Lung (tissue), 16 donors: ENCODE results near the gene GID4. TPM values are rescaled to one million over a fixed set of nuclear protein-coding genes. Genes with fewer than 3 reads are reported as not detected.

ENCODE experiments used
- ATAC-seq: fragments of 200-7000 bp; cut with Tn5 transposase; one replicate; pipeline ENCODE4 v1.9.1; 2020; ENCODE audit warnings: moderate number of reproducible peaks; ENCODE audit not compliant: insufficient read depth, low FRiP score
- DNase-seq, 3 donors: peaks; one replicate each; pipeline ENCODE4 v3.0.0-alpha.2; 2013 to 2017
- H3K27ac ChIP-seq, 2 donors: one replicate each; pipeline ENCODE4 v1.5.1; 2013; ENCODE audit warnings: mild to moderate bottlenecking in 2 of 2, moderate library complexity in 2 of 2, control low read depth in 1 of 2, inconsistent platforms in 1 of 2, low read depth in 1 of 2, low read length in 1 of 2
- H3K27me3 ChIP-seq, 3 donors: one replicate each; pipeline ENCODE4 v1.5.1; 2013; ENCODE audit warnings: low read length in 2 of 3; ENCODE audit not compliant: control insufficient read depth in 3 of 3, insufficient read depth in 3 of 3
- H3K36me3 ChIP-seq, 4 donors: one replicate each; pipeline ENCODE4 v1.5.1; 2013; ENCODE audit warnings: low read length in 4 of 4, mild to moderate bottlenecking in 1 of 4, moderate library complexity in 1 of 4; ENCODE audit not compliant: control insufficient read depth in 4 of 4, insufficient read depth in 4 of 4
- H3K4me1 ChIP-seq, 5 donors: one replicate each; pipeline ENCODE4 v1.5.1; 2013; ENCODE audit warnings: low read length in 5 of 5, mild to moderate bottlenecking in 2 of 5, moderate library complexity in 1 of 5; ENCODE audit not compliant: control insufficient read depth in 5 of 5, insufficient read depth in 5 of 5
- H3K4me3 ChIP-seq: one replicate; pipeline ENCODE4 v1.5.1; 2013; ENCODE audit warnings: mild to moderate bottlenecking, control low read depth, moderate library complexity
- H3K9ac ChIP-seq, 2 donors: one replicate each; pipeline ENCODE4 v1.5.1; 2013; ENCODE audit warnings: low read length in 2 of 2, control low read depth in 1 of 2; ENCODE audit not compliant: insufficient read depth in 1 of 2
- H3K9me3 ChIP-seq, 4 donors: one replicate each; pipeline ENCODE4 v1.5.1; 2013; ENCODE audit warnings: low read length in 3 of 4, mild to moderate bottlenecking in 1 of 4, moderate library complexity in 1 of 4; ENCODE audit not compliant: control insufficient read depth in 4 of 4, insufficient read depth in 3 of 4
- WGBS, 2 donors: extraction: QIAGEN DNeasy Blood & Tissue Kit; methylation state at CpG; one replicate each; pipeline ENCODE4 v1.1.7; 2013; 5-methylcytosine and 5-hydroxymethylcytosine counted together
- long read RNA-seq, 5 donors: transcript quantifications; one replicate each; lab custom pipeline, GENCODE V29; 2026
- polyA plus RNA-seq, 2 donors: library from polyadenylated mRNA; stranded (reverse); fragments of 200-250 nt; gene quantifications; one replicate each; pipeline ENCODE4 v1.2.1, GENCODE V29; 2013
- total RNA-seq, 2 donors: library from RNA; depleted of rRNA in 1 of 2; stranded (reverse); fragments of >200 nt in 1 of 2; gene quantifications; one replicate each; pipeline ENCODE4 v1.2.1, GENCODE V29; 2014 to 2021
- TF ChIP-seq, protein P1 (sequence below): IDR thresholded peaks from 2 replicates; pipeline ENCODE4 v1.5.1; 2012; ENCODE audit warnings: mild to moderate bottlenecking; ENCODE audit errors: control extremely low read depth, extremely low read depth
- donor health status: control.
- donor health status: control.
- donor health status: Bipolar disorder and iron deficiency.
- donor health status: healthy.
- donor health status: DM: yes; HTN: yes; CAD: no.

The GID4 gene
- total RNA-seq (1 to 10 TPM; 6.5 to 7.2 TPM), polyA plus RNA-seq (1 to 10 TPM; 3.9 to 4.0 TPM)
- long read RNA-seq, donor 1, full-length matches to known transcripts = 5 of 5 reads
- long read RNA-seq, donor 1, partial matches to known transcripts = 0 of 5 reads
- long read RNA-seq, donor 1, other reads (novel, unspliced or antisense) = 0 of 5 reads
- long read RNA-seq, donor 2, full-length matches to known transcripts = 2 of 2 reads
- long read RNA-seq, donor 2, partial matches to known transcripts = 0 of 2 reads
- long read RNA-seq, donor 2, other reads (novel, unspliced or antisense) = 0 of 2 reads
- long read RNA-seq, donor 3, full-length matches to known transcripts = 4 of 4 reads
- long read RNA-seq, donor 3, partial matches to known transcripts = 0 of 4 reads
- long read RNA-seq, donor 3, other reads (novel, unspliced or antisense) = 0 of 4 reads
- long read RNA-seq, donor 4, full-length matches to known transcripts = 1 of 1 reads
- long read RNA-seq, donor 4, partial matches to known transcripts = 0 of 1 reads
- long read RNA-seq, donor 4, other reads (novel, unspliced or antisense) = 0 of 1 reads
- long read RNA-seq, donor 5, full-length matches to known transcripts = 5 of 5 reads
- long read RNA-seq, donor 5, partial matches to known transcripts = 0 of 5 reads
- long read RNA-seq, donor 5, other reads (novel, unspliced or antisense) = 0 of 5 reads

DNA sequence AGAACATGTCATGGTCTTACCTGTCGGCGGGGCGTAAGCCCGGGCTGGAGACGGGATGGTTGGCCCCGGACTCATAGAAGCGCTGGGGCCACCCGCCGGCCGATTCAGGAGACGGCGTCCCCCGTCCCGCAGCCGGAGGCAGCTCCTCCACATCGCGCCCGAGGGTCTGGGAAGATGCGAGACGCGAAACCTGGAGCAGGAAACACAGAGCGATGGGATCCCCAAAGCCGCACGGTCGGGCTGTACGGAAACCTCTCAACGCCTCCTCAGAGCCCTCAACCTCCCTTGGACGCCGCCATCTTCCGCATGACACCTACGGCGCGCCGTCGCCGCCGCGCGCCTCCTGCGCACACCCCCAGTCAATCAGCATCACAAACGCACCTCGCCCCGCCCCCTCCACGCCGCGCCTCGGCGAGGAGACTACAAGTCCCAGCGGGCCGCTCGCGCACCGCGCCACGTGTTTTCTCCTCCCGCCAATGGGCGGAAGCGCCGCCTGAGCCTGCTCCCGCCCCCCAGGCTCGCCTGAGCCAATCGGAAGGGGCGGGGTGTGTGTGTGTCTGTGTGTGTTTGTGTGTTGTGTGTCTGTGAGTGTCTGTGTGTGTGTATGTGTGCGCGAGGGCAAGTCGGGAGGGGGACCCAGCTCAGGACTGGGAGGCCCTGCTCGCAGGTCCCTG, at the start of gene GID4, which contains the start of gene ATPAF2:
Gene GID4 (plus strand): TSS at position 548 of the 674 bp plus-strand sequence. CDS start 57 bp downstream, at position 605.
Gene ATPAF2 (minus strand): TSS at position 308 of the 674 bp plus-strand sequence. CDS start 155 bp downstream, at position 153.
- Histone ChIP-seq H3K27ac (peak within 1 kb of the TSS; percentile 85 to 90), H3K4me1 (peaks cover 6 to 28% (median 15%) of the 10 kb centered on the region in 5 donors), H3K9me3 (no peaks in the 10 kb centered on the region), H3K36me3 (peaks cover 0 to 3% (median under 1%) of the 10 kb centered on the region in 4 donors), H3K4me3 (peak within 1 kb of the TSS; percentile 98), H3K27me3 (no peaks in the 10 kb centered on the region), H3K9ac (peak within 1 kb of the TSS; percentile 60 to 71)
- ATAC-seq = peak; percentile 99
- TF ChIP-seq, protein P1, sequence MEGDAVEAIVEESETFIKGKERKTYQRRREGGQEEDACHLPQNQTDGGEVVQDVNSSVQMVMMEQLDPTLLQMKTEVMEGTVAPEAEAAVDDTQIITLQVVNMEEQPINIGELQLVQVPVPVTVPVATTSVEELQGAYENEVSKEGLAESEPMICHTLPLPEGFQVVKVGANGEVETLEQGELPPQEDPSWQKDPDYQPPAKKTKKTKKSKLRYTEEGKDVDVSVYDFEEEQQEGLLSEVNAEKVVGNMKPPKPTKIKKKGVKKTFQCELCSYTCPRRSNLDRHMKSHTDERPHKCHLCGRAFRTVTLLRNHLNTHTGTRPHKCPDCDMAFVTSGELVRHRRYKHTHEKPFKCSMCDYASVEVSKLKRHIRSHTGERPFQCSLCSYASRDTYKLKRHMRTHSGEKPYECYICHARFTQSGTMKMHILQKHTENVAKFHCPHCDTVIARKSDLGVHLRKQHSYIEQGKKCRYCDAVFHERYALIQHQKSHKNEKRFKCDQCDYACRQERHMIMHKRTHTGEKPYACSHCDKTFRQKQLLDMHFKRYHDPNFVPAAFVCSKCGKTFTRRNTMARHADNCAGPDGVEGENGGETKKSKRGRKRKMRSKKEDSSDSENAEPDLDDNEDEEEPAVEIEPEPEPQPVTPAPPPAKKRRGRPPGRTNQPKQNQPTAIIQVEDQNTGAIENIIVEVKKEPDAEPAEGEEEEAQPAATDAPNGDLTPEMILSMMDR = no peak
- peak; percentile 99 to 100 (median 99) for DNase-seq
- WGBS, 2 donors = 0 to 1% methylated on average over 56 to 67 of the region's 67 CpGs

DNA sequence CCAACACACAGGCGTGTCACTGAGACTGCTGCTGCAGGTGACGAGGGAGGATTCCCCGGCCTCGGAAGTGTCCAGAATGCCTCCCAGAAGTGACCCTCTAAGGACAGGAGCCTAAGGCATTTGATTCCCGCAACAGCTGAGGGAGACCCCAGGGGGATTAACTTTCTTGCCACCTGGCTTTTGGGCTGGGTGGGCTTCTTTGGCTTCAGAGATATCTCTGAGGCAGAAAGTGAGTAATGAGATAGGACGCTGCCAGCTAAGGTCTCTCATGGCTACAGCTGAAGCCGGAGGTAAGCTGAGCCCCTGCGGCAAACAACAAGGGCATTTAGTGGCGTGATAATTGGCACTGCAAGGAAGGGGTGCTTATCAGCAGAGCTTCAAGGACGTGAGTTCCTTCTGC, 49.6 kb upstream of the GID4 start:
- DNase-seq (no peak), ATAC-seq (no peak)
- Histone ChIP-seq H3K4me1 (no peaks in the 10 kb centered on the region), H3K9ac (no peak overlapping the region), H3K36me3 (peaks cover 0 to 7% (median 4%) of the 10 kb centered on the region in 4 donors), H3K9me3 (no peaks in the 10 kb centered on the region), H3K4me3 (no peak overlapping the region), H3K27me3 (no peaks in the 10 kb centered on the region), H3K27ac (no peak overlapping the region)
- TF ChIP-seq, protein P1 = no peak
- WGBS, 2 donors = 92 to 94% methylated on average over 10 of the region's 10 CpGs

DNA sequence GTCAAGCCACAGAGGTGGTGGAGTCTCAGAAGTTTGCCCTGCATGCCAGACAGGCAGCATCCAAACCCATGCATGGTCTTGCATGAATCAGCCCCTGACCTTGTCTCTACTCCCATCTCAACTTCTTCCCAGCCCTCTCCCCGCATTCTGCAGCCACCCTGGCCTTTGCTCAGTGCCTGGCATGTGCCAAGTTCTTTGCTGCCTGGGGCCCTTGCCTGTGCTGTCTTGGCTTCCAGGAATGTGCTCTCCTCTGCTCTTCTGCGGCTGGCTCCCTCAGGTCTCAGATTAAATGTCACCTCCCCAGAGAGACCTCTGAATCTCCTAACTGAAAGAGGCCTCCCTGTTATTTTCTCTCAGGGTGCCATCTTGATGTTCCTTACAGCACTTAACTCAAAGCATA, 48.9 kb upstream of the GID4 start:
- TF ChIP-seq, protein P1 = no peak
- H3K9ac ChIP-seq = no peak overlapping the region

More for the DNA sequence above, 48.9 kb upstream of the GID4 start:
- Histone ChIP-seq H3K4me1 (no peaks in the 10 kb centered on the region), H3K36me3 (peaks cover 0 to 7% (median 2%) of the 10 kb centered on the region in 4 donors), H3K27me3 (no peaks in the 10 kb centered on the region), H3K9me3 (no peaks in the 10 kb centered on the region), H3K27ac (no peak overlapping the region), H3K4me3 (no peak overlapping the region)
- DNase-seq (no peak), ATAC-seq (no peak)
- 88 to 92% methylated on average over 2 of the region's 2 CpGs for WGBS, 2 donors
